Stimulated activated naive CD4-positive, alpha-beta T cell (primary cell): ENCODE data around the gene UCK2.

Experiments
- DNase-seq, 6 experiments: peaks; one replicate each; lab custom pipeline; 2025; lab: John Stamatoyannopoulos, UW

UCK2 gene

DNA sequence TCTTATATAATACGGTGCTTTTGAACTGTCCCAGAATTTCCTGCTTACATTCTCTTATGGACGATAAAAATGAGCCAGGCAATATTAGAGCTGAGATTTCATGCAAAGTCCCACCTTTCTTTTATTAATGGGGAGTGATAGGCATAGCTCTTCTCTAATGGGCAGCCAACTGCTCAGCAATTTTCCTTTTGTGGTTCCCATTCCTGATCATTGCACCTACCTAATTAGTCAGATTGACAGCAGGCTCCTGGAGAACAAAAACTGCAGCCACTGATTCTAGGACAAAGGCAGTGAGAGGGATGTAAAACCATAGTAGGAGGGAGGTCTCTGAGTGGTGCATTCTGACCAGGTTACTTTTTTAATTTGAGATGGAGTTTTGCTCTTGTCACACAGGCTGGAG is 110.4 kb downstream of the UCK2 start:
- DNase-seq = no peak

DNA sequence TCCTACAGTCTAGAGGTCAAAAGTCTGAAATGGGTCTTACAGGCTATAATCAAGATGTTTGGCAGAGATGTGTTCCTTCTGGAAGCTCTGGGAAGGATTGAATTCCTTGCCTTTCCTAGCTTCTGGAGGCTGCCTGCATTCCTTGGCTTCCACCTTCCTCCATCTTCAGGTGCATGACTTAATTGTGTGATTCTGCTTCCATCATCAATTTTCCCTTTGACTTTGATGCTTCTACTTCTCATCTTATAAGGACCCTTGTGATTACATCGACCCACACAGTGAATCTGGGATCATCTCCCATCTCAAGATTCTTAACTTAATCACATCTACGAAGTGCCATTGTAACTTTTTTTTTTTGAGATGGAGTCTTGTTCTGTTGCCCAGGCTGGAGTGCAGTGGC is 111.4 kb downstream of the UCK2 start:
- DNase-seq = no peak

DNA sequence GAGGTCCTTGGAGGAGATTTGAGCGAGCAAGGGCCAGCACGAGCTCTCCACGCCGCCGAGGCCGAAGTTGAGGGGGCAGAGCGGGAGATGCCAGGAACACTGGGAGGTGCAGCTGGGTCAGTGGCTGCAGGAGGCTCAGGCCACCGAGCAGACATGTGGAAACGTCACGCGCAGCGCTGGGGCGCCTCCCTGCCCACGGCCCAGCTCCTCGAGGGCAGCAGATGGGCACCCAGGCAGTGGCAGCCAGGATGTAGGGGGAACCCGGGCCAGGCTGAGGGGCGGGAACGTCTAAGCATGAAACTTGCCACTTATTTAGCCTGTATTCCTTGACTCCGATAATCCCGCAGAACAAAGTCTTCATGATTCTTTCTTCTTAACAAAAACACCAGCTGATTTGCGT is 114.1 kb downstream of the UCK2 start:
- no peak for DNase-seq

DNA sequence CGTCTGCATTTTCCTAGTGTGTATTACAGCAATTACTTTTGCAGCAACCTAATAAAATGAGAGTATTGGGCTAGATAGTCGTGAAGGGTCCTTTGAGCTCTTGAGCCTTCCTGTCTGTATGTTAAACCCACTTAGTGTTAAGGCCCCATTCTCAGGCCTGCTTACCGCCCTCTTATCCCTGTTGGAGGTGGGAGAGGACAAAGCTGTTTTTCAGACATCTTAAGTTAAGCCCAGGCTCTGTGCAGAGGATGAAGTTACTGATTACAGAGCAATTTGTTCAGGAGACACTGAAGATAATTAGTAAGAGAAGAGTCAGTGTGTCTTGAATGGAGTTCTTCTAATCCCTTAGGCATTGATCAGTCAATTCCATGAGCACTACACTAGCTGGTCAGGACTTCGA is 114.6 kb downstream of the UCK2 start:
- no peak for DNase-seq

DNA sequence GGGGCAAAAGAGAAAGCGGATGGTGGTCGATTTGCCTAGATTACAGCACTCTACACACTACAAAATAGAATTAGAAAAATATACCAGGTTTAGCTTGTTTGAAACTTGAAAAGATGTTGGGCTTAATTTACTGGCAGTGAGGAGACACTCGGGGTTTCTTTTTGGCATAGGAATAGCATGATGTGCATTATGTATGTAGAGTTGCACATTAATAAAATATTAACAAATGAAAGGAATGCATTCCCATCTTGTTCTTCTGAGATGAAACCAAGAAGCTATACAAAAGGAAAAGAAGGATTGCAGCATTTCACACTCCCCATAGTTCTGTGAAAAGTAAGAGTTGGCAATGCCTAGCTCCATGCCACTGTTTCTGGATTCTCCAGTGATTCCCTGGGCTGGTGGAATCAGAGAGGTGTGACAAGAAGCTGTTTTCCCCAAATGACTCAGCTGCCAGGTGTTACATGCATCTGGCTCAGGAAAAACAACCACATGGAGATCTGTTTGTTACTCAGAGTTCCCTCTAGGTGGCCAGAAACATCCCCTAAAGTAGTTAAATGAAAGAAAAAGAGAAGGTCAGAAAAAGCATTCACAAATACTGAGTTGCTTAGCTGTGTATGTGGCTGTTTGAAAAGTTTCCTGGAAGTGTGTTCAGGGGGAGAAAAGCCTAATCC is 115.6 kb downstream of the UCK2 start:
- no peak for DNase-seq

DNA sequence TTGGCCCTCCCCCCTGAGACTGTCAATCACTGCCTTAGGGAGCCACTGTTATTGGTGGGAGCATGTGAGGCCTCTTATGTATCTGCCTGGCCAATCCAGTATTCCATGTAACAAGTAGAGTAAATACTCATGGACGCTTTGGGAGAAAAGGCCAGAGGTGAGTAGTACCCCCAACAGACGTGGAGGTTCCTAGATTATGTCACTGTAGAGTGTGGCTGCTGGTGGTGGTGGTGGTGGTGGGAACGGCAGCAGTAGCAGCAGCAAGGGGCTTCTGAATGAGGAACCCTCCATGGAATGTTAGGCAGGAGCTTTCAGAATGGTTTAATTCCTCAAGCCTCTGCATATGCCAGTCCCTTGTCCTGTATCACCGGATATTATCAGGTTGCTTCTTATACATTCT is 118.5 kb downstream of the UCK2 start:
- no peak for DNase-seq

DNA sequence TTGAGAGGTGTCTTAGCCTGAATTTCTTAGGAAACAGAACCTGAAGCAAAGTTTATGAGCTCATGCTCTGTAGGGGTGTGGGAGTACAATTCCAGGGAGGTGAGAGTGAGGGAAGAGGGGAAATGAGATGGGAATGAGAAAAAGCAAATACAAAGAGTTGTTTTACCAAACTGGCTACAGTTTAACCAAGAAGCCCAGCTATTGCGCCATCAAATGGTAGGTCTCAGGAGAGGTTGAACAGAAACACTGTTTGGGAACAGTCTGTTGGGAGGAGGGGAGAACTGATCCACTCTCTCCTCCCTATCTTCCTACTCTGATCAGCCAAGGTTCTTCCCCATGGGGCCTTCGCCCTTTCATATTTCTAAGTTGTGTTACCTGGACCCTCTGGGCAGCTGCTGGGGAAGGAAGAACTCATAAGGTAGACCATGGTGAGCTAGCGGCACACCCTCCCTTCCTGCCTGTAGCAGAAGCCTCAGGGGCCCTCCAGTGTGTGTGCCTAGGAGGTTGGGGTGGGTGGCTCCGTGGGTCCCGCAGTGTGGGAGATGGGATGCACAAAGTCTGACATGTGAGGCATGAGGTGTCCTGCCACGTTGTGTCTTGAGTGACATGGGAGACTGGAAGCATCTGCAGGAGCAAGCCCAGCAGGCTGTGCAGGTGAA is 120.5 kb downstream of the UCK2 start:
- DNase-seq = no peak

DNA sequence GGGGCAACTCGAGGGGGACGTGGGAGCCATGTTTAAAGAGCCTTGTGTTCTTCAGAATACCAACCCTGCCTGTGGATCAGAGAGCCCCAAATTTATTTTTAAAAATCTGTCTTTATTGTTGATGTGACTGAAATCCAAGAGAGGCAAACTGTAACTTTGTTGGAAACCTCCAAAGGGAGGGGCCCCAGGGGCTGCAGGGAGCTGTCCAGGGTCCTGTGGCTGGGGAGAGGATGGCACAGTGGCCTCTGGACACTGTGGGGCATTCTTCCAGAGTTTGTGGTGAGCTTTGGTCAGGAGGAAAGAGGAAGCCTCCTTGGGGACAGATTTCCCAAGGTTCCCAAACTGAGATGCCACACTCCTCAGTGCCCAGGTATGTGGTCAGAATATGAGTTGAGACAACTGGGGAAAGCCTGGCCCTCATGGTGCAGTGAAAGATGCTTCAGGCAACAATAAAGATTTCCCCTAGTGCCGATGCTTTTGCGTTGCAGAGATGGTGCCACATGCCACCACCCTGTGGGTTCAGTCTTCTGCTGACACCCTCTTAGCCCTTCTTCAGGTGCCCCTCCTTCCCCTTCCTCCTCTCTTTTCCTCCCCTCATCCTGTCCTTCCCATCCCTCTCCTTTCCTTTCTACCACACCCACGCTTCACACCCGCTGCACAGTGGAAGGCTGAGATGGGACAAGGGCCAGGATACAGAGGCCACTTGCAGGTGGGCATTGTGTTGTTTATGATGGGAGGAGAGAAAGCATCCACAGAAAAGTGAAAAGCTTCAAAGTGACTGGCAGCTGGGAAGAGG is 122.1 kb downstream of the UCK2 start:
- DNase-seq = no peak

DNA sequence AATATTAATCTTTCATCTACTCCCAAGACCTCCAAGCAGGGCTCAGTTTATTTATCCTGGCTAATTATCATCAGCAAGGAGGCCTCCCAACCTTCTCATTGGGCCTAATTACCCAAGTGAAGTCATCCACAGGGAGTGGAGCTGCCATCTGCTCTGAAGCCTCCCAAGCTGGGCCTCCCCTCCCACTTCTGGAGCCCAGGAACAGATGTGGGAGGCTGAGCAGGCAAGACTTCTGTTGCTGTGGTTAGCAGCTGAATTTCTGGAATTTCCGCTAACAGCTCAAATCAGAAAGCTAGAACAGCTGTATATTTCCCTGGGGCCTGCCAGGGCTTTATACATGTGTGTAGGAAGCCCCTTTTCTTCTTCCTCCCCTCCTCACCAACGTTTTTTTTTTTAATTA is 127.5 kb downstream of the UCK2 start:
- no peak for DNase-seq

DNA sequence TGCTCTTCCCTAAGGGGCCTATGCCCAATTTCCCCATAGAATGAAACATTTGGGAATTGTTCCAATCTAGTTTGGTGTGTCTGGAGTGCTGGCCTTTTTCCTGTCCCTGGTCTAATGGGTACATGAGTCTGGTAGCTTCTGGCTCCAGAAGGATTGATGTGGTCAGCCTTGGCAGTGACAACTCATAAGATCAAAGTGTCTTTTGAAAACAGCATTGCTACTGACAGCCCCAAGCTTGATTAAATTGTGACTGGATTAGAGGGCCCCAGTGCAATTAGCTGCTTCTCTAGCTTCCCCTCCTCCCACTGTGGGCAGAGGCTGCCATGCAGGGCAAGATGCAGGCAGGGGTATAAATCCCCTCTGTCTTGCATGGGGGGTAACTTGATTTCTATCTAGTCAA is 130.9 kb downstream of the UCK2 start:
- no peak for DNase-seq

DNA sequence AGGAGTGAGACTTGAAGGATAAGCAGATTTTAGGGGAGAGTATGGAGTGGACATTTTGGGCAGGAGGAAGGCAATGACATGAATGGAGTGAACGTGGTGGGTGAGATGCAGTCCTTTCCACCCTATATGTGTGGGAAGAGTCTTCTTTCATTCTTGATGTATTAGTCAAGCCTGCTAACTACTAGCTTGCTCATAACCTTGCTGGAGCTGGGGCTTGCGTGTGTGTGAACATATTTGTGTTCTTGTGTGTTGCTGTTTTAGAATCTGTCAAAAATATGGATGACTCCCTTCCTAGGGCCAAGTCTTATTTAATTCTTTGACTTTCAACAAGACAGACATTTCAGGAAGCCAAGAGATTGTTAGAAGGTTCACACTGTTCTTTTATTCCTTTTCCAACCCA is 132.7 kb downstream of the UCK2 start:
- DNase-seq = no peak

DNA sequence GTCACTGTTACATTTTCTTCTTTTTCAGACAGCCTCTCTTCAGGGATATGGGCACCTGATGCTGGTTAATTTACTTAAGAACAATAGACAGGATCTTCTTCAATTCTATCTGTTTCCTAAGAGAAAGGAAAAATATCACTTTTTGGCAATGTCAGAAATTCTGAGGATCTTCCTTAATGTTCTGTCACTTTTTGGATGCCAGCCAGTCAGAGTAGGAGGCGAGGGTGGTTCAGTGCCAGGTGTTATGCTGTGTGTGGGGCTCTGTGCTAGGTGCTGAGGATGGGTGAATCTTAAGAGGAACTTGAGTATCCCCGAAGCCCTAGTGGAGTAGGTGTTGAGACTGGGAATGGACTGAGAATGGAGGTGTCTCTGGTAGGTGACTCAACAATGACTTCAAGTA is 133.5 kb downstream of the UCK2 start:
- no peak for DNase-seq
